ENCODE data around the gene CDC42EP3.
A peak's percentile ranks its signal among the peaks of the same experiment; 100 is the strongest.

The CDC42EP3 gene

DNA sequence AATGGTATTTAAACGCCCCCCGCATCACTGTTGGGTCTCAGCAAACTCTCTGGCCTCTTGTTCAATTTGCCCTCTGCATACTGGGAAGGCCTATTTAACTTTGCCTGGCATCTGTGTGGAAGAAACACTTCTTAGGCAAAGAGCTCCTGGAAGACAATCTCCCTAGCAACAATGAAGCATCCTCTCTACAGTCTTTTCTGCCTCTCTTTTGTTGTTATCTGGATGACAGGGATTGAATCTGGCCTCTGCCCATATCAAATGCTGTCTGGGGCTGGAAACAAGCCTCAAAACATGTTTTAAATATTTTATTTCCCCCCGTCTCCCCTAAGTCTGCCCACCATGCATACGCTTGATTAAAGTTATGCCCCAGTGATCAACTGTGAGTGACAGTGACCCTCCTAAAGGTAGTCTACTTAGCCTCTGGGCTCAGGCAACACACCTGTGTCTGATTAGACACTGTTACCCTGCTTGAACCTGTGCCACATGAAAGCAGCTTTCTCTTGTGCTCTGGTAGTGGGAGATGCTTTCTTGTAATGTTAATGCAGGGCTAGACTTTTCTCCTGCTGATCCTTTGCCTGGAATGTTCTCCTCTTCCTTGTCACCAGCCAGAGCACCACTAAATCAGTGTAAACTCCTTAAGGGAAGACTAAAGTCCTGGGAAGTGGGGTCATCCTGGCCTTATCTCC lies 34.9 kb downstream of the CDC42EP3 start:
- no peak for DNase-seq (ENCODE audit: low read depth)

DNA sequence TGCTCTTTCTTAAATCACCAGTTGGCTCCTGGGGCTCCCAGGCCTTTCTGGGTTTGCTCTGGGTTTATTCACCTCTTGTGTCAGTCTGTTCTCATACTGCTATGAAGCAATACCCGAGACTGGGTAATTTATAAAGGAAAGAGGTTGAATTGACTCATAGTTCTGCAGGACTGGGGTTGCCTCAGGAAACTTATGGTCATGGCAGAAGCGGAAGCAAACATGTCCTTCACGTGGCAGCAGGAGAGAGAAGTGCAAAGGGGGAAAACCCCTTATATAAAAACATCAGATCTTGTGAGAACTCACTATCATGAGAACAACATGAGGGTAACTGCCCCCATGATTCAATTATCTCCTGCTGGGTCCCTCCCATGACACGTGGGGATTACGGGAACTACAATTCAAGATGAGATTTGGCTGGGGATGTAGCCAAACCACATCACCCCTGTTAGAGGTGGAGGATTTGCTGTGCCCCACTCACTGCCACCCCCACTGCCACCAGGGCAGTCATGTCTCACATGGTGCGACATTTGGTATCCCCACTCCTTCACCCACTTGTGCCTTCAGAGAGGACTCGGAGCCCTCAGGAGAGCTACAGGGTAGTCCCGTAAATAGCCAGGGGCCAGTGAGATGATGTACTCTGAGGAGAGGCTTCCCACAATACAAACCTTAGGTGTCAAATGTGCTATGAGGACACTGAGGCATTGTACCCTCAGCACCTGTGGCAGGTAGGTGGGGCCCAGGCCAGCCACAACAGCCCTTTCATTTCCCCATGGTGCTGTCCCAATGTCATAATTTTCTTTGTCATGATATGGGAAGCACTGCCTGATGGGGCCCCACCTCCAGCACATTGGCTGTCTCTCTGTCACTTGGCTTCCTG lies 35.7 kb downstream of the CDC42EP3 start:
- peak; percentile 69 for DNase-seq (ENCODE audit: low read depth)

DNA sequence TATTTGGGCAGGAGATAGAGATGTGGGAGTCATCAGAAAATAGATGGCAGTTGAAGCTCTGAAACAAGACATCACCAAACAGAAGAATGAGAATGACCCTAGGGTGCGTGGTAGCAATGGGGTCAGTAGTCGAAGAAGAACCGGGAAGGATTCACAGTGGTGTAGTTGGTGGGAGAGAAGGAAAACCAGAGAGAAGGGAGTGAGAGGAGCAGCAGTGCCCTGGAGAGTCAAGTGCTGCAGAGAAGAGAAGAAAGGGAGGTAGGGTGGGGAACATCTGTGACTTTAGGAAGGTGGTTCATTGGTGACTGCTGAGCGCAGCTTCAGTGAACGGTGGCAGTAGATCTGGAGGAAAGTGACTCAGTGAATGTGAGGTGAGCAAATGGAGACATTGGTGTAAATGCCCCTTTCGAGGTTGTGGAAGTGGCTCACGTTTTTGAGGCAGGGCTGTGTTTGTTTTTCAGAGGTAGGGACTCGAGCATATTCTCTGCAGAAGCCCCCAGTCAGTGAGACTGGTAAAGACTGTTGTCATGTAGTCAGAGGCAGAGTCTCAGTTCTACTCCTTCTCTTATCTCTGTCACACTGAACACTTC lies 36.4 kb downstream of the CDC42EP3 start:
- peak; percentile 19 for DNase-seq (ENCODE audit: low read depth)

DNA sequence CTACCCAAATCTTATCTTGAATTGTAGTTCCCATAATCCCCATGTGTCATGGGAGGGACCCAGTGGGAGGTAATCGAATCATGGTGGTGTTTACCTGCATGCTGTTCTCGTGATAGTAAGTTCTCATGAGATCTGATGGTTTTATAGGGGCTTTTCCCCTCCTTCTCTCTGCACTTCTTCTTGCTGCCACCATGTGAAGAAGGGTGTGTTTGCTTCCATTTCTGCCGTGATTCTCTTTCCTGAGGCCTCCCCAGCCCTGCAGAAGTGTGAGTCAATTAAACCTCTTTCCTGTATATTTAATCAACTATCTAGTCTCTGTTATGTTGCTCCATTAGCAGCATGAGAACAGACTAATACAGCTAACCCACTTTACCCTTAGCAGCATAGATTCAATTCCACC lies 37.6 kb downstream of the CDC42EP3 start:
- DNase-seq (ENCODE audit: low read depth), result no peak

DNA sequence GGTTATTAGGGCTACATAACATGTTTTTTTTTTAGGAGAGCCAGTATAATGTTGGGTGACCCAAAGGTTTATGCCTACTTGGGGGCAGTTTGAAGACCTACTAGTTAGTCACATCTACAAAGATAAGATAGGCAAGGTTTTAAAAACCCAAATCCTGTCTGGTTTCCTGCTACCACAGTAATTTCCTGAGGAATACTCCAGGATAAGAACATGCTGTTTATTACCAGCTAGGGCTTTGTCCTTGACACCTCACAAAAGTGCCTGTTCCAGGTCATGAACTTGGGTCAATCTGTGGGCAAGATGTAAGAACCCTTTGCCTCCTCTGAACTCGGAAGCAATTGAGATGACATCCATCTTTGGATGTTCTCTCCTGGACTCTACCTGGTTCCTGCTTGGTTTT lies 38.2 kb downstream of the CDC42EP3 start:
- no peak for DNase-seq (ENCODE audit: low read depth)

DNA sequence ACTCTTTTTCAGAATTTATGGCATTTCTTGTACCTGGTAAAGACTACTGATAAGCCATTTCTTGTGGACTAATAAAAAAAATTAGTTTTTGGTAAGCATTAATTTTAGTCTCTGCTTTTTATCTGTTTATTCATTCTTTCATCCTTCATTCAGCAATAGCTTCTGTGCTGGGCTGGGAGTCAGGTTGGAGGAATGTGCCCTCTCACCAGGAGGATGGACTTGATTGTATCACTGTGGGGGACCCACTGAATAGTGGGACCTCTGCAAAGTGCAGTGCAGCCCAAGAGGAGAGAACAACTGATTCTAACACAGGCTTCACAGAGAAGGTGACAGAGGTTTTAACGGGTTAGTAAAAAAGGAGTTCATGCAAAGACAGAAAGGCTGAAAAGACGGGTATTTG lies 39.1 kb downstream of the CDC42EP3 start:
- DNase-seq (ENCODE audit: low read depth), result no peak

DNA sequence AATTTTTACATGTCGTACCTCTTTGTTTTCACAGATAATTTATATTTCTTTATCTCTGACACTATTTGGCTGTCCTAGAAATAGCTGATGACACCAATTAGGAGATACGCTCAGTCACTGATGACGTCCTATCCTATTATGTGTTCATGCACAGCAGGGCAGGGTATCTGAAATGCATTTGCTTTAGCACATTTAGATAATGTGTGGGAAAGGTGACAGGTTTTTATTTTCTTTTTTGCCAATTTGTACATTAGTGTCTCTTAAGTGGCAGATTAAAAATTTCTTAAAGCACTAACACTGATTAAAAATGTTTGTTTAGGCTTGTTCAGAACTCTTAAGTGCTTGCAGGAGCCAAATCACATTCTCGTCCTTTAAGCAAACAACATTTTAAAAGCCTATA lies 39.7 kb downstream of the CDC42EP3 start:
- no peak for DNase-seq (ENCODE audit: low read depth)

DNA sequence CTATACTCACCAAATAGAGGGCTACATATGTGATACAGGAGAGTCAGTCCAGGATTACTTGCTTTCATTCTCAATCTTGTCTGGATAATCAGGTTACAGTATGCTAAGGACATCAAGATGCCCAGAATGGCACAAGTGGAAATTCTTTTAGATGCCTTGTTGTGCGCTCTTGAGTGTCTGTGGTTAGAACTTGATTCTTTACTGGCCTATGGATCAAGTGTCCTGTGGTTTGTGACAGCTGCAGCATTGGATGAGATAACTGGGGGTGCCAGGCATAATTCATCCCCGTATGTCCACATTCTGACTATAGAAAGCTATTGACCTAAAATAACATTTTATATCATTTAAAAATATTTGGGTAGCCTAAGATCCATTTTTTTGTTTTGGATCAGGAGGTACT lies 40.1 kb downstream of the CDC42EP3 start:
- no peak for DNase-seq (ENCODE audit: low read depth)

DNA sequence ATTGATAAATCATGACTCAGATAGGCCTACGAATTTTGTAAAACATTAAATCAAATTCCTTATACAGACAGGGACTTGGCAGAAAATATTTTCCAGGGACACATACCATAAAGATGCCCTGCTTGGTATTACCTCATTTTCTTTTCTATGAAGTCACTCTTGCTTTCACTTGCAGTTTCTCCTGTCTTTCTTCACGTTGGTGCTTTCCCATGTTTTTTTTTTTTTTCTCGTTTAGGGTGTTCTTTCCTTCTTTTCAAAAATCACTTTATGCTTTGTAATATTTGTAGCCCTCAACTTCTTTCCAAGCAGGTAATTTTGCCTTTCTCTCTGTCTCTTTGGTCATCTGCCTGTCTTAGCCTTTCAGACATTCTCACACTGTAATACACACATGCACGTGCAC lies 40.7 kb downstream of the CDC42EP3 start:
- DNase-seq (ENCODE audit: low read depth), result no peak

DNA sequence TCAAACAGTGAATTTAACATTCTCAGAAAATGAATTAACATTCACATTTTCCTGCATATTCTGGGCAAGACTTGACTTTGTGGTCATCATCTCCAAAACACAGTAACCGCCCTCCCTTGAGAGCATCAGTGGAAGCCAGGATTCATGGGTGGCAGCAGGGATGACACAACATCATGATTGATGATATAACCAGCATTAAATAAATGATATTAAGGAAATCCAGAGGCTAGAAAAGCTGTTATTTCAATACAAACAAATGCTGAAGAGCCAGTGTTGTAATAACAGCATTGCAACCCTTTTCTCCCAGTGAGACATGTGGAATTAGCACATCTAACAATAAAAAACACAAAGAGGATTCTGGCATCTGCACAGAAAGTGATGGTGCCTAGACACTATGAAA lies 41.1 kb downstream of the CDC42EP3 start:
- no peak for DNase-seq (ENCODE audit: low read depth)

DNA sequence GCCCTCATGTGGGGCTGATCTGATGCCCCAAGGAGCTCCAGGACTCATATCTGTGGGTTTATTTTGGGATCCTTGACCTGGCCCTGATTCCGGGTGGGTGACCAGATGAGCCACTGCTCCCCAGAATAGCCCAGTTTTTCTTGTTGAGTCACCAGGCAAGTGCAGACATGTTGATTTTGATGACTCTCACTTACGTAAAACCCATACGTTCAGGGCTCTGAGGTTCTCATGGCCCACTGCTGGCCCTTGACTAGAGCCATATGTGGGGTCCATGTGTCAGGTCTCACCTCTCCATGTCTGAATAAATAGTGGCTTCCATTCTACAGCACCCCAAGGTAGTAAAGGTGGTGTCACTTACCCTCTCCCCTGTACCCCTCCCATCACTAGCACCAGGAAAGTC lies 41.9 kb downstream of the CDC42EP3 start:
- DNase-seq (ENCODE audit: low read depth), result no peak

DNA sequence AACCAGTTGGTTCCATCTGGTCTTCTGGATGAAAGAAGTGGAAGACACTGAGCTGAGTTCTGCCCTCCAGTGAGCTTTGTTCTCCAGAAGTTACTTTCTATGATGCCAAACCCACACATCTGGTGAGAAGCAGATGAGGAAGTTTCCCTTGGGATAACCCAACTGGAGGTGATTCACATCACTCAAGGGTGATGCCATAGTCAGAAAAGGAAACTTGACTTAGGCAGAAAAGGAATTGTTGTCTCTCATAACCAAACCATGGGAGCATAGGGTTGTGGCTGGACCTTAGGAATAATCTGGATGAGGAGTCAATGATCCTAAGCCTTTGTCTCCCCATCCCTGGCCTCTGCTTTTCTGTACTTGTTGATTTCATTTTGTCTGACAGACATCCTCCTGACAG lies 43.7 kb downstream of the CDC42EP3 start:
- no peak for DNase-seq (ENCODE audit: low read depth)

DNA sequence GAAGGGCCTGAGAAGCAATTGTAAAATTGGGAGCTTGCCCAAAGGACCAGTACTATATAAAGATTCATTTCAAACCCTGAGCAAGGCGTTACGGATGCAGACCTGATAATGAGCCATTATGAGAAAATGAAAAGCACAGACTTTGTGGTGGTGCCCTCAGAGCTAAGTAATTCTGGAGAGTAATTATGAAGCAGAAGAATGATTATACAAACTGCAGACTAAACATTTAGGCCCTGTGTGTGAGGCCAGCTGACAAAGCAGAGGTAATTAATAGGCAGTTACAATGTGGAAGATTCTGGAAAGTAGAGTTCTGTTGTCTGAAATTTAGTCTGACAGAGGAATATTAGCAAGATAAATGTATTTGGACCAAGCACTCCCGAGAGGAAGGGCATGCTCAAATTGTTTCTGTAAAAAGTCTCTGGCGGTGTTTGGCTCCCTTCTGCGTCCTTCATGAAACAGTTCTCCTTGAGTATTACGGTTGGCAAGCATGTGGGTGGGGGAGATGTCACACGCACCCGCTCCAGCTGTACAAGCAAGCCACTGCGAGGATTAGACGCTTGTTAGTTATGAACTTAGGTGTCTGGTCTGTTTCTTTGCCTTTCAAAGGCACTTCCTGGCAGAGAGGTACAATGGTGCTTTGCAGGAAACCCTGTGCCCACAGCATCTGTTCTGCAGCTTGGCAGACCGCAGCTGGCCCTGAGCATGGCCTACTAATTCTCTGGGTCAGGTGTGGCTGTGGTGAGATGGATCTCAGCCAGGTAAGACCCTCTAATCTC lies 45.5 kb downstream of the CDC42EP3 start:
- peak; percentile 56 for DNase-seq (ENCODE audit: low read depth)

DNA sequence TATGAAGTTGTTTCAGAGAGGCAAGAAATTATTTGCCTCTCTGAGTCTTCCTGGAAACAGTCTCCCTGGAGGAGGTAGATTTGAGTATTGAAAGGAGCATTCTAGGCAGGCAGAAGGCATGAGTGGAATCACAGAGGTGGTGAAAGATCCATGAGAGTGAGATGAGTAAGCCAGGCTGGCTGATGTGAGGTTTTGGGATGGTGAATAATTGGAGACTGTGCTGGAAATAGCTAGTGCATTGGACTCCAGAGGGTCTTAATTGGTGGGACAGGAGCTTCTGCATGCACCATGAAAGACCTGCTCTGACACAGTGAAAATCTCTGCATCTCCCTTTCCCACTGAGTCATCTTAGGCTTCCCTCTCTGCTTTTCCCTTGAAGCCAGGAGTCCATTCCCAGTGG lies 46.3 kb downstream of the CDC42EP3 start:
- no peak for DNase-seq (ENCODE audit: low read depth)

DNA sequence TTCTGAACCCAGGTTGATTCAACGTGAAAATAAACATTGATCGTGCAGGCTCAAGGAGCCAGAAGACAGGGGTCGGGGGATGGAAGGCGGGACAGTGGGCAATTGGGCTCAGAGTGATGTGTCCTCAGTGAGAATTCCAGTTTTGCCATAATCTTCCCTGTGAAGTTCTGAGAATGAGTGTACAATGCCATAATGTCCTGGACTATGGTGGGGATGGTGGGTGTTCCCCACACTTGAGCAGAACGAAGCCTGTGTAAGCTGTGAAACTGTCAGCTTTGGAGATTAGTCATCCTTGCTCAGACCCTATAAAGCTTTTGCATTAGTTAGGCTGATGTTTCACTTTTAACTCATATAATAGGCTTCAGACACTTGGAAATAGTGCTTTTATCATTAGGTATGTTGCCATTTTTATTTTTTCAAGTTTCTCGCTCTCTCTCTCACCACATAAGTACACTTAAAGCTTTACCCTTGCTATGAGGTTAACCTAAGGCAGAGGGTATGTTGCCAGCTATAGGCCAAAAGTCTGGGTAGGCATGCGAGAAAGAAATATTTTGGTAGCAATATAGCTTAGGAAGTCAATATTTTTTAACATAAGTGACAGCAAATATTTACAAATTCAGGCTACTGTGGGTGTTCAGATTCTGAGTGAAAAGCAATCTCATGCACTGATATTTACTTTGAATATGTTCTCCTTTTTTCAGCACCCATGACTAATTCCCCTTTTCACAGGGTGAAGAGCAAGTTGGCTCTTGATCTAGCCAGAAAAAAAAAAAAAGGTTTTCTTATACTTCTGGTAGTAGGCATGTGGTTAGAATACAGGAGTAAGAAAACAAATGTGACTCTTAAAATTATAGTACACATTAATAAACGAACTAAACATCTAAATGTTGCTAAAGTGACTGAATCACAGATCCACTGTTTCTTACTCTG lies 47.2 kb downstream of the CDC42EP3 start:
- DNase-seq (ENCODE audit: low read depth), result no peak

DNA sequence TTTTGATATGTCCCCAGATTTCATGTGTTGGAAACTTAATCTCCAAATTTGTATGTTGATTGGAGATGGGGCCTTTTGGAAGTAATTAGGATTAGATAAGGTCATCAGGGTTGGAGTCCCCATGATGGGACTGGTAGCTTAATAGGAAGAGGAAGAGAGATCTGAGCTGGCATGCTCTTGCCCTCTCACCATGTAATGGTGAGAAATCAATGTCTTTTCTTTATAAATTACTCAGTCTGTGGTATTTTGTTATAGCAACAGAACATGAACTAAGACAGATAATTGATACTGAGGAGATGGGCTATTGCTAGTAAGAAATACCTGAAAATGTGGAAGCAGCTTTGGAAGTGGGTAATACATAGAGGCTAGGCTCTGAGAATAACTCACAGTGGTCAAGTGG lies 48.0 kb downstream of the CDC42EP3 start:
- DNase-seq (ENCODE audit: low read depth), result no peak

DNA sequence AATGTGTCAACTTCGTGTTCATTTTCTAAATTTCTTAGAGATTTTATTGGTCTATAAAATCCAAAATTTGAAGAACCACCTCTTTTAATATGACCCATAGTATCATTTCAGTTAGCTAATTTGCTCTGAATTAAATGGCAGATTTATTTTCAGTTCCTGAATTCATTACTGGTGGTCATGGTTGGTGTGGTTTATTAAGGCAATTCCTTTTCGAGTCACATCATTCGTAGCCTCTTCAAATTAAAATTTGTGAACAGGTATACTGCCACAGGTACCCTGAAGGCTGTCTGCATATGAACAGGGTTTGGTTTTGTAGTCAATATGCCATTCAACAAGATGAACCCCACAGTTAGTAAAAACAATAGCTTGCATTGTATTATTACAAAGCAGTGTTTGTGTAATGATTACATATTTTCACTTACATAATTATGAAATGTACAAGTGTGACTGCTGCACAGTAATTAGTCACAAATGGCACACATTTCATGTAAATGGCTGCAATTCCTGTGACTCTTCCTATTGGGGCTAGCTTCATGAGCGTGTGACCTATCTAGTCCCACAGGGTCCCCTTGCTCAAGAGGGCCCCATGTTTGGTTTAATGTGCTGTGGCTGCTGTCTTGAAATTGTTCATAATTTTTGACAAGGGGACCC lies 48.9 kb downstream of the CDC42EP3 start:
- no peak for DNase-seq (ENCODE audit: low read depth)

DNA sequence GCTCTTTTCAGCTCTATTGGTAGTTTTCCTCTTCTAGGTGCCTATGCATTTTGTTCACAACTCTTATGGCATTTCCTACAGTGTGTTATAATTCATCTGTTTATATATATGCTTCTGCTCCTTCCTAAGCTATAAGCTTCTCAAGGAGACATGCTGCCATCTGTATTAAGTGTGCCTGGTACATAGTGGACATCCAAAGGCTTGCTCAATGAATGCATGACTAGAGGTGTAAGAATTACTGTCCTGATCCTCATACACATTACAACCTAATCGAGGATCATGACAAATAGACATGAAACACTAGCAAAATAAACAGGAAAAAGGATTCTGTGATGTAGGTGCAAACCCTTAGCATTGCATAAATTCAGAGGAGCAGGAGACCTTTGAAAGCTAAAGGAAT lies 50.2 kb downstream of the CDC42EP3 start:
- DNase-seq (ENCODE audit: low read depth), result no peak

DNA sequence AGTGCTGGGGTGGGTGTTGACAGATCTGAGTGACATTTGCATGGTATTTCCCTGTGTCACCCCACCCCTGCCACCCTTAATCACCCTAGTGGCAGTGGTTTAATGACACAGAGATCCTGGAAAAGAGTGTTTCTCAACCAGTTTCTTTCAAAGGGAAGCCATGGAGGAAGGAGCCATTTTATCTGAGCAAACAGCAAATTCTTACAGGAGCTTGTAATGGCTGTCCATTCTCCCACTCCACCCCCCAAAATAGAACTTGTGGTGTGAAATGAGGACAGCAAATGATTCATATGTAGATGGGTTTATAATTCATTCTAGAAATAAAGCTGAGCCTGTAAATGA lies 51.5 kb downstream of the CDC42EP3 start:
- DNase-seq (ENCODE audit: low read depth), result no peak

DNA sequence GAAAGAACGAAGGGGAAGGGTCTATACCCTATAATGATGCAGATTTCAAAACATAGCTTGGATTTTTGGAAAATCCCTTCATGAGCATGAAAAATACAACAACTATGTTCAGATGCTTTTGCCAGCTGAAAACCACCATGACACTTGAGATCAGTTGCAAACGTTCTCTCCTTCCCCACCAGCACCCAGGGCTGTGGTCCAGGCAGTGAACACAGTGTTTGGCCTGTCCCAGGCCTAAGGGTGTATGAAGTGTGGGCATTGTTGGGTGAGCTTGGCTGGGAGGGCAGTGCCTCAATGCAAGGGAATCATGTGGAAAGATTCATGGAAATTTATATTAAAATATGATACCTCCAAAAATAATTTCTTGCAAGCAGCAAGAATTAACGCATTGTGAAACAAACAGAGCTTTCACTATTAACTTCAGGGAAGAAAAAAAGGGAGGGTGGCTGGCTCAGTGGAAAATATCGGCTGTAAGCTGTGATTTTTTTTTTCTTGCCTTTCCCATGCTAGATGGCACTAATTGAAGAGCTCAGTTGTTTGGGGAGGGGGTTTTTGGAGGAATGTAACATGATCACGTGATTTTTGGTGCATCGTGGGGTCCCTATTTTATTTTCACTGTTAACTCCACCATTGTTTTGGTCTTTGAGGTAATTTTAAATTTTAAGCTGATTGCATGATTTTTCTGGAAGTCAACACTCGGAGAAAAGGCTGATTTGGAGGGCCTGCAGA lies 52.0 kb downstream of the CDC42EP3 start:
- DNase-seq (ENCODE audit: low read depth), result no peak
